Gastrocnemius medialis (tissue), 4 donors: ENCODE results near the gene PLPP1. TPM values are rescaled to one million over a fixed set of nuclear protein-coding genes. Genes with fewer than 3 reads are reported as not detected.
A peak's percentile ranks its signal among the peaks of the same experiment; 100 is the strongest.

Experiments used
- ATAC-seq, 2 donors: fragments of 150-250 bp; one replicate each; pipeline ENCODE4 v1.9.1; 2016
- DNase-seq, 2 donors: peaks; one replicate each; pipeline ENCODE4 v3.0.0-alpha.2; 2019
- H3K27ac ChIP-seq, 4 donors: fragments of 200-600 bp; sonication (generic); 1 replicate in 1 of 4; 2 replicates in 3 of 4; pipeline ENCODE4 v1.5.1; 2016 to 2018; ENCODE audit warnings: mild to moderate bottlenecking in 2 of 4, moderate library complexity in 1 of 4
- H3K27me3 ChIP-seq, 3 donors: fragments of 200-600 bp; sonication (generic) in 2 of 3; 1 replicate in 1 of 3; 2 replicates in 2 of 3; pipeline versions ENCODE4 v1.5.1 to v1.6.0; 2016 to 2019; ENCODE audit warnings: mild to moderate bottlenecking in 1 of 3, moderate library complexity in 1 of 3
- H3K36me3 ChIP-seq, 2 donors: fragments of 200-600 bp; sonication (generic) in 1 of 2; one replicate each; pipeline ENCODE4 v1.5.1; 2017 to 2018
- H3K4me1 ChIP-seq, 2 donors: fragments of 200-600 bp; sonication (generic) in 1 of 2; one replicate each; pipeline ENCODE4 v1.5.1; 2016 to 2017; ENCODE audit warnings: mild to moderate bottlenecking in 2 of 2
- H3K4me3 ChIP-seq, 4 donors: fragments of 200-600 bp; sonication (generic) in 3 of 4; 1 replicate in 1 of 4; 2 replicates in 3 of 4; pipeline ENCODE4 v1.5.1; 2016 to 2019; ENCODE audit warnings: mild to moderate bottlenecking in 2 of 4
- H3K9me3 ChIP-seq, 3 donors: fragments of 200-600 bp; sonication (generic) in 2 of 3; 1 replicate in 1 of 3; 2 replicates in 2 of 3; pipeline ENCODE4 v1.5.1; 2016 to 2019
- CTCF ChIP-seq, 5 experiments: fragments of 450-650 bp in 3 of 5; fragments of 200-600 bp in 2 of 5; sonication (generic) in 2 of 5; IDR thresholded peaks in 4 of 5; conservative IDR thresholded peaks in 1 of 5; 1 replicate in 4 of 5; 2 replicates in 1 of 5; pipeline ENCODE4 v1.5.1; 2016 to 2019; ENCODE audit warnings: antibody characterized with exemption in 5 of 5, mild to moderate bottlenecking in 3 of 5, moderate library complexity in 3 of 5
- POLR2A ChIP-seq, 2 donors: fragments of 450-650 bp; IDR thresholded peaks; one replicate each; pipeline ENCODE4 v1.6.1; 2017; ENCODE audit warnings: antibody characterized with exemption in 2 of 2, mild to moderate bottlenecking in 2 of 2, moderate library complexity in 2 of 2
- in situ Hi-C, 4 donors: fragments of 200-750 bp; cut with MboI; loops; one replicate each; pipeline versions ENCODE4 v1.15.0 to v1.8.0; 2017; ENCODE audit warnings: low sequenced_read_pairs in 4 of 4
- intact Hi-C: fragments of 100-400 bp; cut with DNase I; formaldehyde crosslinking; loops from one replicate; pipeline ENCODE4 v1.15.1; 2023; ENCODE audit warnings: low total_unique reads
- total RNA-seq, 4 donors: library from RNA; depleted of rRNA; stranded (reverse); fragments of >200 nt; gene quantifications; one replicate each; pipeline versions ENCODE4 v1.1.0 to v1.2.3, GENCODE V29; 2016

PLPP1 gene
- total RNA-seq, 4 donors from 2014 or later: 79.8 to 147 (median 91.5) TPM

- H3K27ac ChIP-seq: peak overlapping the region in 3 of 4 donors; percentile 76 to 89 (median 82)
- DNase-seq: no peak
- H3K9me3 ChIP-seq: no peaks in the 10 kb centered on the region
- peaks cover 49 to 50% of the 10 kb centered on the region in 2 donors for H3K4me1 ChIP-seq
- H3K4me3 ChIP-seq: no peak overlapping the region
- peaks cover 0 to 12% of the 10 kb centered on the region in 2 donors for H3K36me3 ChIP-seq
- H3K27me3 ChIP-seq: no peaks in the 10 kb centered on the region
- no peak for ATAC-seq
- intact Hi-C loops (loop anchor here (10.0 kb wide), 1 partner anchor 566 kb away; the partner anchor contains the start of gene IL6ST), in situ Hi-C loops (no loop called here)
- no peak for TF ChIP-seq CTCF (IDR thresholded peaks at IDR 0.05 in 4 of 5, conservative IDR thresholded peaks at IDR 0.05 in 1 of 5)
- TF ChIP-seq POLR2A (IDR thresholded peaks at IDR 0.05): no peak
These were observed 105.5 kb downstream of the PLPP1 start for GRCh38 chr5:55429221-55429612.

GRCh38 chr5:55427157-55427556 is 107.6 kb downstream of the PLPP1 start:
- intact Hi-C loops (loop anchor here (10.0 kb wide), 1 partner anchor 568 kb away; the partner anchor contains the start of gene IL6ST), in situ Hi-C loops (no loop called here)
- H3K9me3 ChIP-seq: no peaks in the 10 kb centered on the region
- peak; percentile 86 to 90 for DNase-seq
- peaks cover 50 to 52% of the 10 kb centered on the region in 2 donors for H3K4me1 ChIP-seq
- ATAC-seq: peak; percentile 96 to 98
- no peak overlapping the region for H3K4me3 ChIP-seq
- H3K36me3 ChIP-seq: peaks cover 0 to 31% of the 10 kb centered on the region in 2 donors
- H3K27me3 ChIP-seq: no peaks in the 10 kb centered on the region
- peak overlapping the region; percentile 76 to 89 (median 81) for H3K27ac ChIP-seq
- TF ChIP-seq CTCF (IDR thresholded peaks at IDR 0.05 in 4 of 5, conservative IDR thresholded peaks at IDR 0.05 in 1 of 5) (no peak), POLR2A (IDR thresholded peaks at IDR 0.05) (no peak)

- H3K9me3 ChIP-seq: no peaks in the 10 kb centered on the region
- TF ChIP-seq POLR2A (IDR thresholded peaks at IDR 0.05) (no peak), CTCF (IDR thresholded peaks at IDR 0.05 in 4 of 5, conservative IDR thresholded peaks at IDR 0.05 in 1 of 5) (no peak)
- peaks cover 0 to 31% of the 10 kb centered on the region in 2 donors for H3K36me3 ChIP-seq
- ATAC-seq: no peak
- intact Hi-C loops (loop anchor here (10.0 kb wide), 1 partner anchor 568 kb away; the partner anchor contains the start of gene IL6ST), in situ Hi-C loops (no loop called here)
- H3K27ac ChIP-seq: peak overlapping the region; percentile 76 to 89 (median 81)
- no peak overlapping the region for H3K4me3 ChIP-seq
- DNase-seq: no peak
- peaks cover 50 to 58% of the 10 kb centered on the region in 2 donors for H3K4me1 ChIP-seq
- no peaks in the 10 kb centered on the region for H3K27me3 ChIP-seq
These were observed 108.3 kb downstream of the PLPP1 start for GRCh38 chr5:55426455-55426854.

GRCh38 chr5:55421074-55421529 is 113.7 kb downstream of the PLPP1 start:
- H3K36me3 ChIP-seq: peaks cover 0 to 28% of the 10 kb centered on the region in 2 donors
- intact Hi-C loops: loop anchor here (10.0 kb wide), 1 partner anchor 574 kb away; the partner anchor contains the start of gene IL6ST

More at GRCh38 chr5:55421074-55421529, 113.7 kb downstream of the PLPP1 start:
- DNase-seq: no peak
- Histone ChIP-seq H3K9me3 (no peaks in the 10 kb centered on the region), H3K27ac (peak overlapping the region; percentile 1 to 53 (median 30)), H3K27me3 (no peaks in the 10 kb centered on the region), H3K4me3 (no peak overlapping the region), H3K4me1 (peaks cover 33 to 54% of the 10 kb centered on the region in 2 donors)
- in situ Hi-C loops: no loop called here
- ATAC-seq: no peak
- TF ChIP-seq POLR2A (IDR thresholded peaks at IDR 0.05): no peak
- no peak for TF ChIP-seq CTCF (IDR thresholded peaks at IDR 0.05 in 4 of 5, conservative IDR thresholded peaks at IDR 0.05 in 1 of 5)
